VCaP (cell line): ENCODE data around the gene FAF1.
A peak's percentile ranks its signal among the peaks of the same experiment; 100 is the strongest.
"Not testable (repeated sequence)": the region's sequence is repeated elsewhere in the genome, so short reads cannot be mapped to it uniquely, and the experiment has no call there.

Experiments
- H3K27ac ChIP-seq: fragments of 450-650 bp; 2 replicates; pipeline ENCODE4 v1.5.1; 2017
- TF ChIP-seq, protein P1 (sequence below): fragments of 450-650 bp; conservative IDR thresholded peaks from 2 replicates; pipeline ENCODE4 v1.5.1; 2017; ENCODE audit warnings: mild to moderate bottlenecking, moderate library complexity

The FAF1 gene

DNA sequence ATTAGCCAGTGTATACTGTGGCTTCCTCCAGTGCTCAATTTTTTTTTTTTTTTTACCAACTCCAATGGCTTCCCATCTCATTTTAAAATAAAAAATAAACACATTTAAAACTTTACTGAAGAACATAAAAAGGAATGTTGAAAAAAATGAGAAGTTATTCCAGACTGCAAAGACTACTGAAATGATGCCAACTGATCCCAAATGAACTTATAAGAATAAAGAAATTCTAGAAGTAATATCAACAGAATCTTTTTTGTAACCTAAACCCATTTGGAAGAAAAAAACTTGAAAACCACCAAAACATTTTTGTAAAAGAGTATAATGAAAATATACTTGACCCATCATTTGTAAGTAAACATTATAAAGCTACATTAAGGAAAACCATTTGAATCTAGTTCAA is 129.4 kb downstream of the FAF1 start:
- TF ChIP-seq, protein P1, sequence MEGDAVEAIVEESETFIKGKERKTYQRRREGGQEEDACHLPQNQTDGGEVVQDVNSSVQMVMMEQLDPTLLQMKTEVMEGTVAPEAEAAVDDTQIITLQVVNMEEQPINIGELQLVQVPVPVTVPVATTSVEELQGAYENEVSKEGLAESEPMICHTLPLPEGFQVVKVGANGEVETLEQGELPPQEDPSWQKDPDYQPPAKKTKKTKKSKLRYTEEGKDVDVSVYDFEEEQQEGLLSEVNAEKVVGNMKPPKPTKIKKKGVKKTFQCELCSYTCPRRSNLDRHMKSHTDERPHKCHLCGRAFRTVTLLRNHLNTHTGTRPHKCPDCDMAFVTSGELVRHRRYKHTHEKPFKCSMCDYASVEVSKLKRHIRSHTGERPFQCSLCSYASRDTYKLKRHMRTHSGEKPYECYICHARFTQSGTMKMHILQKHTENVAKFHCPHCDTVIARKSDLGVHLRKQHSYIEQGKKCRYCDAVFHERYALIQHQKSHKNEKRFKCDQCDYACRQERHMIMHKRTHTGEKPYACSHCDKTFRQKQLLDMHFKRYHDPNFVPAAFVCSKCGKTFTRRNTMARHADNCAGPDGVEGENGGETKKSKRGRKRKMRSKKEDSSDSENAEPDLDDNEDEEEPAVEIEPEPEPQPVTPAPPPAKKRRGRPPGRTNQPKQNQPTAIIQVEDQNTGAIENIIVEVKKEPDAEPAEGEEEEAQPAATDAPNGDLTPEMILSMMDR = no peak
- no peak overlapping the region for H3K27ac ChIP-seq

DNA sequence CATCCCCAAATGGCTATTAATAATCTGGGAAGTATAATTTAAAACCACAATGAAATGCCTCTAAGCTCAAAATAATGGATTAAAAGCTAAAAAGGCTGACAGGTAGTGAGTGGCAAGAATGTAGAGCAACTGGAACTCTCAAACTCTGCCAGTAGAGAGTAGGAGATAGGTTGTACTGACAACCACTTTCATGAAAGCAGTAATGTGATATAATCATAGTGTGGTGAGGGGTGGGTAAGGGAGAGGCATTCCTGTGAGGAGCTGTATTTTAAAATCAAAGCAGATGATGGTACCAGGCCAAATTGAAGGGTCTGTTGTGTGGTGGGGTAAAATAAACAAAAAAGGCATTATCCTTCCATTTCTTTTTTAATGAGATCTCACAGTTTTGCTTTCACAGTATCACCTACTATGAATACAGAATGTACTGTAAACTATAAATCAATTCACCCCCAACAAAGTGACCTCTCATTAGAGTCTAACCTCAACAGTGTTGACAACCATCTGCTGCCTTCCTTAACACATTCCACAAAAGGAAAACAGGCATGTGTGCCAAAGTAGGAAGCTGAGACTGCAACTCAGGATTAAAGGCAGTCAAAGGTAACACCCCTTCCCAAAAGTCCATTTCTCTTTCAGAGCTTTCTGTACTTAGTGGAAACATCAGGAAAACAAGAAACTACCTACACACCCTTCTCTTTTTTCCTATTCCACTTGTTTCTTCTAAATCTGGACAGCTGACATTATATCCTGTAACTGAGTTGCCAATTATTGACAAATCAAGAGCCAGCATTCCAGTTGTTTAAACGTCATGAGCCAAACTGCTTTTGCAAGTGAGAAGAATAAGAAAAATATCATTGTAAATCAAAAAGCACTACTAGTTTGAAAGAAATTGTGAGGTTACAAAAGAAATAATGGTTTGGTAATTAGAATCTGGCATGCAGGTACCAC is 130.8 kb downstream of the FAF1 start:
- TF ChIP-seq, protein P1 = no peak
- H3K27ac ChIP-seq = no peak overlapping the region

DNA sequence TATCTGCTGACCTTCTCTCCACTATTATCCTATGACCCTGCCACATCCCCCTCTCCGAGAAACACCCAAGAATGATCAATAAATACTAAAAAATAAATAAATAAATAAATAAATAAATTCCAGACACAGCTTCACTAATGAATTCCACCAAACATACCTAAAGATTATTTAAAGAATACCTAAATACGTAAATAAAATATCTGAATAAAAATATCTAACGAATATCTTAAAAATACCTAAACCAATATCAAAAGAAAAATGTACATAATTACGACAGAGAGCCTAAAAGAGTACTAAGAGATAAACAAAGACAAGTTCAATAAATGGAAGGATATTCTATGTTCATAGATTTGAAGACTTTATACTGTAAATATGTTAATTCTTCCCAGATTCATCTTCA is 132.5 kb downstream of the FAF1 start:
- H3K27ac ChIP-seq = no peak overlapping the region
- TF ChIP-seq, protein P1 = no peak

DNA sequence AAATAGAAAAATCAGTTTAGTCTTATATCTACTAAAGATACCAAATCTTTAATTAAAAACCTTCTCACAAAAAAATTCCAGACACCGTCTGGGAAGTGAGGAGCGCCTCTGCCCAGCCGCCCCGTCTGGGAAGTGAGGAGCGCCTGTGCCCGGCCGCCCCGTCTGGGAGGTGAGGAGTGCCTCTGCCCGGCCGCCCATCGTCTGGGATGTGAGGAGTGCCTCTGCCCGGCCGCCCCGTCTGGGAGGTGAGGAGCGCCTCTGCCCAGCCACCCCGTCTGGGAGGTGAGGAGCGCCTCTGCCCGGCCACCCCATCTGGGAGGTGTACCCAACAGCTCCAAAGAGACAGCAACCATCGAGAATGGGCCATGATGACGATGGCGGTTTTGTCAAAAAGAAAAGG is 133.3 kb downstream of the FAF1 start:
- H3K27ac ChIP-seq = not testable (repeated sequence)

DNA sequence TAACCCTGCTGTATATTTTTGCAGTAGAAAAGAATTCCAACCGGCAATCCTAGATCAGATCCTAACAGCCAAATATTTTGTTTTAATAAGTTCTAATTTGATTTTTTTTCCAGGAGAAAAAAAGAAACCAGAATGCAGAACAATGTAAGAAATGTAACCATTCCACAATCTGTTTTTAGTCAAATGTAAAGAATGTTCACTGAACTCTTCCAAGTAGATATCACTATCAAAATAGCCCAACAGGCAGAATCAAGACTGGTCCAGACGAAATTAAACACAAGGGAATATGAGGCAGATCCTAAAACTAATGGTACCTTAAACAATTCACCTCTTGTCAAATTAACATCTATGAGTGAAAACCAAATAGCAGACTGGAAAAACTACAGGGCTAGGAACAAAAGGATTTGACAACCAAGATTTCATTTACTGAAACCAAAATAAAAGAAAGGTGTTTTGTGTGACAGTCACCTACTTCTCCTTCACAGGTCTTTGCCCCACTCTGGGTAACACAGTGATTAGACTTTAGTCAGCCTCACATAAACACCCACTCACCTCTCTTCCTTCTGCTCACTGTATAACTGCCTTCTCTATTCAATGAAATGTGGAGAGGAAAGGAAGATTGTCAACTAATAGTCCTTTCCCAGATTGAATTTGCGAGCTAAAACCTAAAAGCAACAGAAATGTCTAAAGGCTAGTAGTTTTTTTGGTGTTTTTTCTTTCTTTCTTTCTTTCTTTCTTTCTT is 137.9 kb downstream of the FAF1 start:
- peak overlapping the region; percentile 41 for H3K27ac ChIP-seq
- TF ChIP-seq, protein P1 = no peak

DNA sequence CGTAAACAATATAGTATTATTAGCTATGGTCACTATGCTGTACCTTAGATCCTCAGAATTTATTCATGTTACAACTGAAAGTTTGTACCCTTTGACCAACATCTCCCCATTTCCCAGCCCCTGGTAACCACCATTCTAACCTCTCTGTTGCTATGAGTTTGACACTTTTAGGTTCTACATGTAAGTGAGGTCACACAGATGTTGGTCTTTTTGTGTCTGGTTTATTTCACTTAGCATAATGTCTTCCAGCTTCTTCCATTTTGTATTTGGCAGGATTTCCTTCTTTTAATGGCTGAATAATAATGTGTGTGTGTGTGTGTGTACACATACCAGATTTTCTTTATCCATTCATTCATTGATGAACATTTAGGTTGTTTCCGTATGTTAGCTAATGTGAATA is 139.5 kb downstream of the FAF1 start:
- no peak overlapping the region for H3K27ac ChIP-seq

DNA sequence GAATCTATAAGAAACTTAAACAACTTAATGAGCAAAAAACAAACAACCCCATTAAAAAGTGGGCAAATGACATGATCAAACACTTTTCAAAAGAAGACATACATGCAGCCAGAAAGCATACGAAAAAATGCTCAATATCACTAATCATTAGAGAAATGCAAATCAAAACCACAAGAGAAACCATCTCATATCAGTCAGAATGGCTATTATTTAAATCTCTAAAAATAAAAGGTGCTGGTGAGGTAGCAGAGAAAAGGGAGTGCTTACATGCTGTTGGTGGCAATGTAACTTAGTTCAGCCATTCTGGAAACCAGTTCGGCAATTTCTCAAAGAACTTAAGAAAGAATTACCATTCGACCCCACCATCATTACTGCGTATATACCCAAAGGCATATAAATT is 147.7 kb downstream of the FAF1 start:
- TF ChIP-seq, protein P1 = no peak
- no peak overlapping the region for H3K27ac ChIP-seq

More for the DNA sequence above, 139.5 kb downstream of the FAF1 start:
- TF ChIP-seq, protein P1 = no peak

DNA sequence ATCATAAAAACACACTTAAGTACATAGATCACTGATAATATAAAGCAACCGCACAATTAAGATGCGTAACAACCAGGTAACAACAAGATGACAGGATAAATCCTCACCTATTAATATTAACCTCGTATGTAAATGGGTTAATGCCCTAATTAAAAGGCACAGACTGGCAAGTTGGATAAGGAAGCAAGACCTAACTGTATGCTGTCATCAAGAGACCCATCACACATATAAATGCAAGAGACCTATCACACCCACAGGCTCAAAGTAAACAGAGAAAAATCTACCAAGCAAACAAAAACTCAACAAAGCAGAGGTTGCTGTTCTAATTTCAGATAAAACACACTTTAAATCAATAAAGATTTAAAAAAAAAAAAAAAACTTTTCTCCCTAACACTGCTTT is 151.8 kb downstream of the FAF1 start:
- TF ChIP-seq, protein P1 = no peak
- no peak overlapping the region for H3K27ac ChIP-seq
